T-cell (primary cell): ENCODE results near the gene EN2. TPM values are rescaled to one million over a fixed set of nuclear protein-coding genes. Genes with fewer than 3 reads are reported as not detected.

Source experiments
- ATAC-seq, 4 experiments: fragments of 200-7000 bp in 3 of 4; fragments of 150-1000 bp in 1 of 4; cut with Tn5 transposase; replicated peaks in 1 of 4; 1 replicate in 3 of 4; 2 replicates in 1 of 4; pipeline ENCODE4 v1.10.0; 2021; ENCODE audit warnings: moderate library complexity in 3 of 4, mild to moderate bottlenecking in 2 of 4, moderate number of reproducible peaks in 1 of 4
- CTCF ChIA-PET, 2 donors: fragments of 300-600 bp; sonication (Branson Sonifier 250); formaldehyde crosslinking; loops; one replicate each; lab custom pipeline; 2022; ENCODE audit warnings: antibody characterized with exemption in 2 of 2; lab: Charles Lee
- POLR2A ChIA-PET, 2 donors: fragments of 300-600 bp; sonication (Branson Sonifier 250); formaldehyde crosslinking; loops; one replicate each; lab custom pipeline; 2022; ENCODE audit warnings: antibody characterized with exemption in 2 of 2; lab: Charles Lee
- DNase-seq, 35 experiments: peaks; one replicate each; pipeline versions ENCODE4 v3.0.0 to v3.0.0-alpha.2; 2013 to 2023
- H3K27ac ChIP-seq: one replicate; pipeline ENCODE4 v1.5.1; 2013; ENCODE audit warnings: low read length
- H3K27me3 ChIP-seq, 2 experiments: replicated peaks in 1 of 2; 1 replicate in 1 of 2; 2 replicates in 1 of 2; pipeline versions ENCODE4 v1.6.1 to v1.7.0; 2013; ENCODE audit warnings: low read length in 1 of 2, mixed read lengths in 1 of 2; ENCODE audit not compliant: control insufficient read depth in 2 of 2, insufficient read depth in 2 of 2; ENCODE audit errors: extremely low read depth in 1 of 2
- H3K36me3 ChIP-seq, 2 donors: 1 replicate in 1 of 2; 2 replicates in 1 of 2; pipeline versions ENCODE4 v1.6.1 to v1.7.0; 2013; ENCODE audit warnings: low read length in 1 of 2; ENCODE audit not compliant: control insufficient read depth in 2 of 2, insufficient read depth in 1 of 2; ENCODE audit errors: extremely low read depth in 1 of 2
- H3K4me1 ChIP-seq, 2 experiments: 1 replicate in 1 of 2; 2 replicates in 1 of 2; pipeline versions ENCODE4 v1.6.1 to v1.7.0; 2013; ENCODE audit warnings: low read length in 2 of 2, mixed read lengths in 1 of 2; ENCODE audit not compliant: insufficient read depth in 2 of 2, control insufficient read depth in 1 of 2; ENCODE audit errors: extremely low read depth in 1 of 2
- H3K4me3 ChIP-seq, 2 donors: 1 replicate in 1 of 2; 2 replicates in 1 of 2; pipeline versions ENCODE4 v1.5.1 to v1.7.0; 2013; ENCODE audit warnings: mild to moderate bottlenecking in 2 of 2, low read length in 1 of 2, moderate library complexity in 1 of 2; ENCODE audit not compliant: control insufficient read depth in 1 of 2; ENCODE audit errors: extremely low read depth in 1 of 2
- H3K9me3 ChIP-seq: 2 replicates; pipeline ENCODE4 v1.7.0; 2013
- H3K27ac Mint-ChIP-seq, 2 donors: one replicate each; pipeline ENCODE4 v1.8.0; 2020 to 2021; ENCODE audit warnings: mild to moderate bottlenecking in 2 of 2, mixed read lengths in 2 of 2
- H3K27me3 Mint-ChIP-seq, 2 donors: one replicate each; pipeline ENCODE4 v1.8.0; 2021 to 2022; ENCODE audit warnings: mixed read lengths in 2 of 2
- H3K36me3 Mint-ChIP-seq: one replicate; pipeline ENCODE4 v1.8.0; 2021; ENCODE audit warnings: mixed read lengths
- H3K4me1 Mint-ChIP-seq, 3 donors: one replicate each; pipeline ENCODE4 v1.8.0; 2020 to 2022; ENCODE audit warnings: mixed read lengths in 3 of 3, mild to moderate bottlenecking in 1 of 3
- H3K4me3 Mint-ChIP-seq, 3 donors: one replicate each; pipeline ENCODE4 v1.8.0; 2020 to 2022; ENCODE audit warnings: mild to moderate bottlenecking in 3 of 3, mixed read lengths in 3 of 3, moderate library complexity in 3 of 3
- H3K9me3 Mint-ChIP-seq, 3 donors: one replicate each; pipeline ENCODE4 v1.8.0; 2020 to 2022; ENCODE audit warnings: mixed read lengths in 3 of 3
- WGBS: methylation state at CpG from one replicate; pipeline ENCODE4 v1.1.5; 2013; ENCODE audit warnings: missing lambda C conversion rate; ENCODE audit not compliant: insufficient coverage; 5-methylcytosine and 5-hydroxymethylcytosine counted together
- total RNA-seq, 35 experiments: library from RNA in 6 of 35; stranded (reverse) in 6 of 35; fragments of 120-200 nt in 1 of 35; gene quantifications; one replicate each; pipeline versions ENCODE4 v1.2.1 to v1.2.4 and lab custom pipeline; 2013 to 2026

The EN2 gene
- total RNA-seq, 5 donors from 2014 or later (not counting 1 experiment from before 2014, with no cell fraction given): not detected

- Histone ChIP-seq H3K4me1 (no peaks in the 10 kb centered on the region), H3K36me3 (no peaks in the 10 kb centered on the region), H3K9me3 (no peaks in the 10 kb centered on the region), H3K4me3 (no peak overlapping the region), H3K27ac (no peak overlapping the region), H3K27me3 (peaks cover 0 to 37% of the 10 kb centered on the region in 2 experiments)
- CTCF ChIA-PET: no interaction called here
- Mint-ChIP-seq H3K9me3 (no peaks in the 10 kb centered on the region), H3K4me3 (no peak overlapping the region), H3K4me1 (no peaks in the 10 kb centered on the region), H3K36me3 (no peaks in the 10 kb centered on the region), H3K27me3 (peaks cover 12 to 36% of the 10 kb centered on the region in 2 donors), H3K27ac (no peak overlapping the region)
- DNase-seq (no peak), ATAC-seq (no peak)
- WGBS: 74% methylated on average over 6 of the region's 8 CpGs
- POLR2A ChIA-PET: no interaction called here
Observed at GRCh38 chr7:155420116-155420515, 37.8 kb upstream of the EN2 start.

GRCh38 chr7:155422151-155422550 lies 35.8 kb upstream of the EN2 start:
- DNase-seq (no peak), ATAC-seq (no peak)
- ChIA-PET CTCF (interaction anchor here in 1 of 2 donors (0.8 kb wide), 1 partner anchor 15 kb away, joined by 3 read pairs; no protein-coding TSS in a partner anchor), POLR2A (no interaction called here)
- Mint-ChIP-seq H3K4me1 (no peaks in the 10 kb centered on the region), H3K4me3 (no peak overlapping the region), H3K36me3 (no peaks in the 10 kb centered on the region), H3K27ac (no peak overlapping the region), H3K27me3 (peaks cover 12 to 44% of the 10 kb centered on the region in 2 donors), H3K9me3 (no peaks in the 10 kb centered on the region)
- no peak overlapping the region for H3K4me3 ChIP-seq
- H3K36me3 ChIP-seq: no peaks in the 10 kb centered on the region
- 69% methylated on average over 8 of the region's 10 CpGs for WGBS
- no peaks in the 10 kb centered on the region for H3K4me1 ChIP-seq
- H3K9me3 ChIP-seq: no peaks in the 10 kb centered on the region
- no peak overlapping the region for H3K27ac ChIP-seq
- H3K27me3 ChIP-seq: peaks cover 0 to 51% of the 10 kb centered on the region in 2 experiments

- no peaks in the 10 kb centered on the region for H3K4me1 ChIP-seq
- H3K4me1 Mint-ChIP-seq: no peaks in the 10 kb centered on the region
- H3K4me3 Mint-ChIP-seq: no peak overlapping the region
- H3K9me3 Mint-ChIP-seq: no peaks in the 10 kb centered on the region
- POLR2A ChIA-PET: no interaction called here
- H3K27me3 Mint-ChIP-seq: peaks cover 12 to 46% of the 10 kb centered on the region in 2 donors
- DNase-seq (no peak), ATAC-seq (no peak)
- H3K27me3 ChIP-seq: peaks cover 0 to 56% of the 10 kb centered on the region in 2 experiments
- WGBS: 65% methylated on average over 11 of the region's 19 CpGs
- CTCF ChIA-PET: interaction anchor here in 1 of 2 donors (0.8 kb wide), 1 partner anchor 14 kb away, joined by 3 read pairs; no protein-coding TSS in a partner anchor
- H3K27ac ChIP-seq: no peak overlapping the region
- no peaks in the 10 kb centered on the region for H3K36me3 ChIP-seq
- H3K36me3 Mint-ChIP-seq: no peaks in the 10 kb centered on the region
- H3K27ac Mint-ChIP-seq: no peak overlapping the region
- H3K9me3 ChIP-seq: no peaks in the 10 kb centered on the region
- H3K4me3 ChIP-seq: no peak overlapping the region
Observed at GRCh38 chr7:155422599-155423336, 35.2 kb upstream of the EN2 start.

GRCh38 chr7:155423337-155424285 lies 34.3 kb upstream of the EN2 start:
- Mint-ChIP-seq H3K27ac (no peak overlapping the region), H3K36me3 (no peaks in the 10 kb centered on the region), H3K9me3 (no peaks in the 10 kb centered on the region), H3K4me1 (no peaks in the 10 kb centered on the region), H3K4me3 (no peak overlapping the region), H3K27me3 (peaks cover 12 to 44% of the 10 kb centered on the region in 2 donors)
- no peak for ATAC-seq
- Histone ChIP-seq H3K36me3 (no peaks in the 10 kb centered on the region), H3K4me1 (no peaks in the 10 kb centered on the region), H3K4me3 (no peak overlapping the region), H3K27me3 (peaks cover 0 to 56% of the 10 kb centered on the region in 2 experiments), H3K27ac (no peak overlapping the region), H3K9me3 (no peaks in the 10 kb centered on the region)
- DNase-seq: no peak
- WGBS: 71% methylated on average over 21 of the region's 24 CpGs
- POLR2A ChIA-PET: no interaction called here
- CTCF ChIA-PET: no interaction called here

GRCh38 chr7:155424301-155425010 lies 33.5 kb upstream of the EN2 start:
- no peaks in the 10 kb centered on the region for H3K9me3 Mint-ChIP-seq
- no peak overlapping the region for H3K27ac ChIP-seq
- no peak overlapping the region for H3K4me3 Mint-ChIP-seq
- ChIA-PET CTCF (no interaction called here), POLR2A (no interaction called here)
- H3K27me3 ChIP-seq: peaks cover 0 to 55% of the 10 kb centered on the region in 2 experiments
- DNase-seq: no peak
- H3K27me3 Mint-ChIP-seq: peaks cover 9 to 43% of the 10 kb centered on the region in 2 donors
- H3K36me3 Mint-ChIP-seq: no peaks in the 10 kb centered on the region
- no peak overlapping the region for H3K4me3 ChIP-seq
- H3K36me3 ChIP-seq: no peaks in the 10 kb centered on the region
- 82% methylated on average over 22 of the region's 22 CpGs for WGBS
- H3K4me1 ChIP-seq: no peaks in the 10 kb centered on the region
- no peaks in the 10 kb centered on the region for H3K9me3 ChIP-seq
- no peak overlapping the region for H3K27ac Mint-ChIP-seq
- ATAC-seq: no peak
- H3K4me1 Mint-ChIP-seq: no peaks in the 10 kb centered on the region

GRCh38 chr7:155425011-155425340 lies 33.0 kb upstream of the EN2 start:
- H3K27ac Mint-ChIP-seq: no peak overlapping the region
- H3K4me1 Mint-ChIP-seq: no peaks in the 10 kb centered on the region
- ChIA-PET POLR2A (no interaction called here), CTCF (no interaction called here)
- ATAC-seq: no peak
- Histone ChIP-seq H3K36me3 (no peaks in the 10 kb centered on the region), H3K9me3 (no peaks in the 10 kb centered on the region), H3K27ac (no peak overlapping the region), H3K27me3 (peaks cover 0 to 59% of the 10 kb centered on the region in 2 experiments), H3K4me1 (no peaks in the 10 kb centered on the region), H3K4me3 (no peak overlapping the region)
- peaks cover 9 to 41% of the 10 kb centered on the region in 2 donors for H3K27me3 Mint-ChIP-seq
- no peak for DNase-seq
- 69% methylated on average over 6 of the region's 7 CpGs for WGBS
- no peak overlapping the region for H3K4me3 Mint-ChIP-seq
- H3K9me3 Mint-ChIP-seq: no peaks in the 10 kb centered on the region
- no peaks in the 10 kb centered on the region for H3K36me3 Mint-ChIP-seq
